Measurements from ENCODE around the gene YTHDF1. TPM values are rescaled to one million over a fixed set of nuclear protein-coding genes. Genes with fewer than 3 reads are reported as not detected.

Gene YTHDF1
- total RNA-seq, 2 experiments from 2014 or later: 42.6 to 43.9 TPM

DNA sequence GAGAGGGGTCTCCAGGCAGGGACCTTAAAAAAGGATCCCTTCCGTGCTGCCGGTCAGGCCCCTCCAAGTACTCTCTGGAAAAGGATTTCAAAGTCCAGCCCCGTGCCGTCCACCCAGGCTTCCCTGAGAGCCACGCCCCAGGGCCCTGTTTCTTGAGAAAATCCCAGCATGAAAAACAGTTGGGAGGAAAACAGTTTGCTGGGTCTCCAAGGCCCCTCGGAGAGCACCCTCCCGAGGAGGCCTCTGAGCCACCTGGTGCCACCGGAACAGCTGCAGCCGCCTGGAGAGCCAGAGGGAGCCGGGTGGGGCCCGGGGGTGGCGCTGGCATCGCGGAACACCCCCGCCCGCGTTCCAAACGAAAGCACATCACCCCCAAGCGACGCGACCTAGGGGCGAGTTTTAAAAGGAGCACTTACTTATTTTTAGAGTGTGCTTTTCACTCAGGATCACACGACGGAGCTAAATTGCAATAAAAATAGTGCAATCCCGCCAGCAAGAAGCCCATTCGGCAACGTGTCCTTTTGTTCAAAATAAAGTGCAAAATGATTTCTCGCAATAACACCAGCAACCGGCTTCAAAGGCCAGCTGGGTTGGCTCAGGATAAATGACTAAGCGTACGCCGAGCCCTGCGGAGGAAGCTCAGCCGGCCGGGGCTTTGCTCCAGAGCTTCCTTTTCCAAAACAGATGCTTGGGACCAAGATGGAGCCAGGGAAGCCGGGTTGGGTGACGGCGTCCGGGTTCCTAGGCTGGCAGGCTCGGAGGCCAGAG, 64.2 kb downstream of the YTHDF1 start:
- POLR2A ChIA-PET: no interaction called here
- CTCF ChIA-PET: no interaction called here

DNA sequence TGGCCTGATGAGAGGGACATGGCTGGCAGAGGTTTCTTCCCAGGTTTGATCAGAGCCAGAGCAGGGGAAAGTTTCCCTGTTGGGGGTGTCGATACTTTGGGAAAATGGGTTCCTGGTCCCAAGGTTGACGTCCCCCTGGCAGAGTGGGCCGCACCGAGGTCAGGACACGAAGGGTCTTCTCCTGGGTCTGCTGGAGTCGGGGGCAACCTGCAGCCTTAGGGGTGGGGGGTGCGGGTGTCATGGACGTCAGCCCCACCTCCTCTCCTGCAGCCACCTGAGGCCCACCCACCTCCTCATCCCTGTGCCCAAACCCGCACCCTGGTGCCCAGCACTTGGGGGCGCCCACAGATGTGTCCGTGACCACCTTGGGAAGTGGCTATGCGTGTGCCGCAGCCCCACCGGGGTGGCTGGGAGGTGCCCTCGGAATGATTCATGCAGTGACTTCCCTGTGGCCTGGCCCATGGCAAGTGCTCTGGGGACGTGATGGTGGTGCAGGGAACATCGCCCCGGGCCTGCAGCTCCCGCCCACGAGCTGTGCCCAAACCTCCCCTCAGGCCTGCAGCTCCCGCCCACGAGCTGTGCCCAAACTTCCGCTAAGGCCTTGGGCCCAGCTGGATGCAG, 64.9 kb downstream of the YTHDF1 start:
- CTCF ChIA-PET: no interaction called here

DNA sequence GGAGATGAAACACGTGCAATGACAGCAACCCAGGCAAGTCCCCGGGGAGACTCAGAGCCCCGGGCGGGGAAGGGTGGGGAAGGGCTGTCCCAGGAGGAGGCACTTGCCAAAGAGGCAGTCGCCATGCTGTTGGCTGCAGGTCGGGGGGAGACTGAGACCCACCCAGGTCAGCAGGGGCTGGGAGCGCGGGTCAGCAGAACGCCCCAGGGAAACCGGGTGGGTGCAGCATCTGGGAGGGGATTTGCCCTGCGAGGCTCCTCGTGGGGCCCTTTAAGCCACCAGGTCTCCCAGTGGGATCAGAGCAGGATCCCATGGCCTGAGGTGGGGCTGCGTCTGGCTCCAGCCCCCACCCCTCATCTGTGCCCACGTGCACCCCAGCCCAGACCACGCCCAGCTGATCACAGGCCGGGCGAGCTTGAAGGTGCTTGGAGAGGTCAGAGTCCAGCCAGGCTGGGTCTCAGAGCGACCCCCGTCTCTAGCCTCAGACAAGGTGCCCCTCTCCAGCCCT, 65.5 kb downstream of the YTHDF1 start:
- CTCF ChIA-PET: no interaction called here
- POLR2A ChIA-PET: no interaction called here

More for the DNA sequence above, 64.9 kb downstream of the YTHDF1 start:
- POLR2A ChIA-PET: no interaction called here

GRCh38 chr20:63149531-63150192, 66.3 kb downstream of the YTHDF1 start:
- CTCF ChIA-PET: no interaction called here
- POLR2A ChIA-PET: no interaction called here

GRCh38 chr20:63148696-63149095, 67.2 kb downstream of the YTHDF1 start:
- ChIA-PET CTCF (no interaction called here), POLR2A (no interaction called here)

DNA sequence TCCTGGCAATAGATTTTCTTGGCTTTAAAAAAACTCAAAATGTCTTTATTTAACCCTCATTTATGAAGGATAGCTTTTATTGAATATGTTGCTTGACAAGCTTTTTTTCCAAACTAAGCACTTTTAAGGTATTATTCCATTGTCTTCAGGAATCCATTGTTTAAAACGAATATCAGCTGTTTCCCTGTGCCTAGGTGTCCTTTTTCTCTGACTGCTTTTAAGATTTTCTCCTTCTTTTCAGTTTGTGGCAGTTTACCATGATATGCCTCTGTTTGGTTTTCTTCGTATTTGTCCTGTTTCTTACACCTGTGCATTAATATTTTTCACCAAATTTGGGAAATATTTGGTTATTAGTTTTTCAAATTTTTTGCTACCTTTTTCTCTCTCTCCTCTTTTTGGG, 68.4 kb downstream of the YTHDF1 start:
- CTCF ChIA-PET: no interaction called here
- POLR2A ChIA-PET: no interaction called here

Other genes starting within 250 kb of the YTHDF1 start
- gene BHLHE23, start 209.2 kb downstream of the YTHDF1 start, total RNA-seq: not detected
- not detected for gene BIRC7, start 19.8 kb upstream of the YTHDF1 start, total RNA-seq
- not detected for gene NKAIN4, start 38.3 kb upstream of the YTHDF1 start, total RNA-seq
- 10 to 100 TPM; 74.9 to 77.8 TPM for gene ARFGAP1, start 56.7 kb upstream of the YTHDF1 start, total RNA-seq
- not detected for gene COL20A1, start 77.1 kb upstream of the YTHDF1 start, total RNA-seq
- gene CHRNA4, start 145.2 kb upstream of the YTHDF1 start, total RNA-seq: not detected

Data from activated CD8-positive, alpha-beta memory T cell treated with anti-CD3 and anti-CD28 coated beads for 36 hours (primary cell).